Vagina (tissue), 2 donors: ENCODE measurements around the gene ATP8A2. TPM values are rescaled to one million over a fixed set of nuclear protein-coding genes. Genes with fewer than 3 reads are reported as not detected.

Experiments
- DNase-seq, 2 donors: peaks; one replicate each; pipeline ENCODE4 v3.0.0-alpha.2; 2017; ENCODE audit errors: extremely low spot score in 2 of 2
- H3K27ac ChIP-seq: fragments of 200-600 bp; sonication (generic); one replicate; pipeline ENCODE4 v1.5.1; 2019
- H3K27me3 ChIP-seq: fragments of 200-600 bp; sonication (generic); one replicate; pipeline ENCODE4 v1.5.1; 2019
- H3K36me3 ChIP-seq, 2 donors: fragments of 200-600 bp; sonication (generic); one replicate each; pipeline ENCODE4 v1.5.1; 2017 to 2019
- H3K4me1 ChIP-seq: fragments of 200-600 bp; sonication (generic); one replicate; pipeline ENCODE4 v1.5.1; 2019
- H3K4me3 ChIP-seq, 2 donors: fragments of 200-600 bp; sonication (generic); 1 replicate in 1 of 2; 2 replicates in 1 of 2; pipeline ENCODE4 v1.5.1; 2016 to 2019
- H3K9me3 ChIP-seq: fragments of 200-600 bp; sonication (generic); one replicate; pipeline ENCODE4 v1.5.1; 2019
- POLR2A ChIP-seq, 2 donors: fragments of 450-650 bp; IDR thresholded peaks; one replicate each; pipeline ENCODE4 v1.6.1; 2017; ENCODE audit warnings: antibody characterized with exemption in 2 of 2, mild to moderate bottlenecking in 2 of 2, moderate library complexity in 2 of 2
- POLR2AphosphoS5 ChIP-seq, 2 donors: sonication (generic); formaldehyde crosslinking; IDR thresholded peaks; one replicate each; pipeline ENCODE4 v1.9.0; 2017; ENCODE audit warnings: antibody characterized with exemption in 2 of 2, mild to moderate bottlenecking in 2 of 2, low read depth in 1 of 2; ENCODE audit not compliant: insufficient read depth in 1 of 2
- intact Hi-C: fragments of 100-400 bp; cut with DNase I; formaldehyde crosslinking; loops from one replicate; pipeline ENCODE4 v1.15.1; 2023
- total RNA-seq: library from RNA; depleted of rRNA; stranded (reverse); fragments of >200 nt; gene quantifications from one replicate; pipeline ENCODE4 v1.2.3, GENCODE V29; 2016
- TF ChIP-seq, protein P1 (sequence below), 3 experiments: fragments of 450-650 bp in 2 of 3; fragments of 200-600 bp in 1 of 3; sonication (generic) in 1 of 3; IDR thresholded peaks; one replicate each; pipeline ENCODE4 v1.5.1; 2017 to 2019; ENCODE audit warnings: antibody characterized with exemption in 3 of 3, mild to moderate bottlenecking in 2 of 3, moderate library complexity in 2 of 3

The ATP8A2 gene
- total RNA-seq, 1 donor from 2014 or later = 1.5 TPM

GRCh38 chr13:25729201-25729600 is 357.4 kb downstream of the ATP8A2 start:
- H3K27me3 ChIP-seq = no peaks in the 10 kb centered on the region
- H3K4me1 ChIP-seq = no peaks in the 10 kb centered on the region
- H3K27ac ChIP-seq = no peak overlapping the region
- no peak overlapping the region for H3K4me3 ChIP-seq
- DNase-seq = no peak
- intact Hi-C loops = no loop called here
- TF ChIP-seq POLR2AphosphoS5 (IDR thresholded peaks at IDR 0.05; ENCODE audit: insufficient read depth in 1 of 2, low read depth in 1 of 2) (no peak), POLR2A (IDR thresholded peaks at IDR 0.05) (no peak)
- TF ChIP-seq, protein P1, sequence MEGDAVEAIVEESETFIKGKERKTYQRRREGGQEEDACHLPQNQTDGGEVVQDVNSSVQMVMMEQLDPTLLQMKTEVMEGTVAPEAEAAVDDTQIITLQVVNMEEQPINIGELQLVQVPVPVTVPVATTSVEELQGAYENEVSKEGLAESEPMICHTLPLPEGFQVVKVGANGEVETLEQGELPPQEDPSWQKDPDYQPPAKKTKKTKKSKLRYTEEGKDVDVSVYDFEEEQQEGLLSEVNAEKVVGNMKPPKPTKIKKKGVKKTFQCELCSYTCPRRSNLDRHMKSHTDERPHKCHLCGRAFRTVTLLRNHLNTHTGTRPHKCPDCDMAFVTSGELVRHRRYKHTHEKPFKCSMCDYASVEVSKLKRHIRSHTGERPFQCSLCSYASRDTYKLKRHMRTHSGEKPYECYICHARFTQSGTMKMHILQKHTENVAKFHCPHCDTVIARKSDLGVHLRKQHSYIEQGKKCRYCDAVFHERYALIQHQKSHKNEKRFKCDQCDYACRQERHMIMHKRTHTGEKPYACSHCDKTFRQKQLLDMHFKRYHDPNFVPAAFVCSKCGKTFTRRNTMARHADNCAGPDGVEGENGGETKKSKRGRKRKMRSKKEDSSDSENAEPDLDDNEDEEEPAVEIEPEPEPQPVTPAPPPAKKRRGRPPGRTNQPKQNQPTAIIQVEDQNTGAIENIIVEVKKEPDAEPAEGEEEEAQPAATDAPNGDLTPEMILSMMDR (IDR thresholded peaks at IDR 0.05) = no peak
- no peaks in the 10 kb centered on the region for H3K9me3 ChIP-seq
- no peaks in the 10 kb centered on the region for H3K36me3 ChIP-seq

DNA sequence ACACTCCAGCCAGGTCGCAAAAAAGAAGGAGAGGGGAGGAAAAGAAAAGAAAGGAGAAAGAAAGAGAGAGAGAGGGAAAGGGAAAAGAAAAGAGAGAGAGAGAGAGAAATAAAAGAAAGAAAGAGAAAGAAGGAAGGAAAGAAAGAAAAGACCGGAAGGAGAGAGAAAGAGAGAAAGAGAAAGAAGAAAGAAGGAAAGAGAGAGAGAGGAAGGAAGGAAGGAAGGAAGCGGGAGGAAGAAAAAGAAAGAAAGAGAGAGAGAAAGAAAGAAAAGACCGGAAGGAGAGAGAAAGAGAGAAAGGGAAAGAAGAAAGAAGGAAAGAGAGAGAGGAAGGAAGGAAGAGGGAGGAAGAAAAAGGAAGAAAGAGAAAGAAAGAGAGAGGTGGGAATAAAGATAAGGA is 359.3 kb downstream of the ATP8A2 start:
- Histone ChIP-seq H3K36me3 (no peaks in the 10 kb centered on the region), H3K4me3 (no peak overlapping the region), H3K4me1 (no peaks in the 10 kb centered on the region), H3K27me3 (no peaks in the 10 kb centered on the region), H3K27ac (no peak overlapping the region), H3K9me3 (no peaks in the 10 kb centered on the region)
- TF ChIP-seq POLR2A (IDR thresholded peaks at IDR 0.05) (no peak), POLR2AphosphoS5 (IDR thresholded peaks at IDR 0.05; ENCODE audit: insufficient read depth in 1 of 2, low read depth in 1 of 2) (no peak)
- TF ChIP-seq, protein P1 (IDR thresholded peaks at IDR 0.05) = no peak
- no peak for DNase-seq
- intact Hi-C loops = no loop called here

GRCh38 chr13:25731536-25731935 is 359.8 kb downstream of the ATP8A2 start:
- Histone ChIP-seq H3K27ac (no peak overlapping the region), H3K4me1 (no peaks in the 10 kb centered on the region), H3K4me3 (no peak overlapping the region), H3K36me3 (no peaks in the 10 kb centered on the region), H3K9me3 (no peaks in the 10 kb centered on the region), H3K27me3 (no peaks in the 10 kb centered on the region)
- TF ChIP-seq POLR2AphosphoS5 (IDR thresholded peaks at IDR 0.05; ENCODE audit: insufficient read depth in 1 of 2, low read depth in 1 of 2) (no peak), POLR2A (IDR thresholded peaks at IDR 0.05) (no peak)
- TF ChIP-seq, protein P1 (IDR thresholded peaks at IDR 0.05) = no peak
- DNase-seq = no peak
- intact Hi-C loops = no loop called here

GRCh38 chr13:25732111-25732865 is 360.5 kb downstream of the ATP8A2 start:
- Histone ChIP-seq H3K27me3 (no peaks in the 10 kb centered on the region), H3K9me3 (no peaks in the 10 kb centered on the region), H3K36me3 (no peaks in the 10 kb centered on the region), H3K4me1 (no peaks in the 10 kb centered on the region), H3K4me3 (no peak overlapping the region), H3K27ac (no peak overlapping the region)
- no peak for DNase-seq
- TF ChIP-seq POLR2AphosphoS5 (IDR thresholded peaks at IDR 0.05; ENCODE audit: insufficient read depth in 1 of 2, low read depth in 1 of 2) (no peak), POLR2A (IDR thresholded peaks at IDR 0.05) (no peak)
- TF ChIP-seq, protein P1 (IDR thresholded peaks at IDR 0.05) = no peak
- intact Hi-C loops = no loop called here

GRCh38 chr13:25733001-25733491 is 361.3 kb downstream of the ATP8A2 start:
- DNase-seq = no peak
- H3K9me3 ChIP-seq = no peaks in the 10 kb centered on the region
- H3K4me1 ChIP-seq = no peaks in the 10 kb centered on the region
- H3K27me3 ChIP-seq = no peaks in the 10 kb centered on the region
- intact Hi-C loops = no loop called here
- no peak overlapping the region for H3K27ac ChIP-seq
- no peak overlapping the region for H3K4me3 ChIP-seq
- TF ChIP-seq, protein P1 (IDR thresholded peaks at IDR 0.05) = no peak
- TF ChIP-seq POLR2A (IDR thresholded peaks at IDR 0.05) (no peak), POLR2AphosphoS5 (IDR thresholded peaks at IDR 0.05; ENCODE audit: insufficient read depth in 1 of 2, low read depth in 1 of 2) (no peak)
- no peaks in the 10 kb centered on the region for H3K36me3 ChIP-seq
